ENCODE measurements around the gene MATN1.

Gene MATN1

DNA sequence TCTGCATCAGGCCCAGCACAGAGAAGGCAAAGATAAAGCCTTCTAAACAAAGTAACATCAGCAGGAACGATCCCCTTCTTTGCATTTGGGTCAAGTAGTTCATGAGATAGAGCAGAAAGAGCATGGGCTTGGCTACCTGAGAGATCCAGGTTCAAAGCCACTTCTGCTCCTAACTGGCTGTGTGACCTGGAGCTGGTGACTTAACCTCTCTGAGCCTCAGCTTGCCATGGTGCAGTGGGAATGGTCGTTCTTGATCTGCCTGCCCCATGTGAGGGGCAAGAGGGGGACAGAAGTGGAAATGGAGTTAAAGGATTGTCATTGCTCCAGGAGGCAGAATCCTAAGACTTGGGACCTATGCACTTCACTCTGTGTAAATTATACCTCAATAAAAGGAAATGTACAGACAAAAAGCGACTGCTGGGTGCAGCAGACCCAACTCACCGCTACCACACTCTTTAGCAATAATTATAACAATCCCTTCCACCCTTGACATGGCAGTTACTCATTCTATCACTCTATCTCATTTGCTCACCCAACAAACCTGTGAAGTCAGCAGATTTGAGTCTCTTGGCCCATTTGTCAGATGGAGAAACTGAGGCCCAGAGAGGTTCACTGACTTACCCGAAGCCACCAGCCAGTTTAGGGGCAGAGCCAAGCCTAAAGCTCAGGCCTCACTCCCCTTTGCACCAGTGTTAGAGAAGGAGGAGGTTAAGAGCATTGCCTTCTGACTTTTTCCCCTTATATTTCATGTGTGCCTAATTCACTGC is 1.5 kb upstream of the MATN1 start:
- no peak for DNase-seq (ENCODE audit: low spot score)
- in situ Hi-C loops (cut with MboI; ENCODE audit: low sequenced_read_pairs, unreplicated experiment): loop anchor here (10.0 to 25.0 kb wide), 2 partner anchors 190 to 1488 kb away; partner anchors contain the start of genes MECR and PTPRU
- TF ChIP-seq, protein P1, sequence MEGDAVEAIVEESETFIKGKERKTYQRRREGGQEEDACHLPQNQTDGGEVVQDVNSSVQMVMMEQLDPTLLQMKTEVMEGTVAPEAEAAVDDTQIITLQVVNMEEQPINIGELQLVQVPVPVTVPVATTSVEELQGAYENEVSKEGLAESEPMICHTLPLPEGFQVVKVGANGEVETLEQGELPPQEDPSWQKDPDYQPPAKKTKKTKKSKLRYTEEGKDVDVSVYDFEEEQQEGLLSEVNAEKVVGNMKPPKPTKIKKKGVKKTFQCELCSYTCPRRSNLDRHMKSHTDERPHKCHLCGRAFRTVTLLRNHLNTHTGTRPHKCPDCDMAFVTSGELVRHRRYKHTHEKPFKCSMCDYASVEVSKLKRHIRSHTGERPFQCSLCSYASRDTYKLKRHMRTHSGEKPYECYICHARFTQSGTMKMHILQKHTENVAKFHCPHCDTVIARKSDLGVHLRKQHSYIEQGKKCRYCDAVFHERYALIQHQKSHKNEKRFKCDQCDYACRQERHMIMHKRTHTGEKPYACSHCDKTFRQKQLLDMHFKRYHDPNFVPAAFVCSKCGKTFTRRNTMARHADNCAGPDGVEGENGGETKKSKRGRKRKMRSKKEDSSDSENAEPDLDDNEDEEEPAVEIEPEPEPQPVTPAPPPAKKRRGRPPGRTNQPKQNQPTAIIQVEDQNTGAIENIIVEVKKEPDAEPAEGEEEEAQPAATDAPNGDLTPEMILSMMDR (IDR thresholded peaks at IDR 0.05; ENCODE audit: borderline replicate concordance, control extremely low read depth, extremely low read depth, insufficient read depth, missing control alignments): no peak

GRCh38 chr1:30724175-30724574 is 790 bp upstream of the MATN1 start:
- in situ Hi-C loops (cut with MboI; ENCODE audit: low sequenced_read_pairs, unreplicated experiment): loop anchor here (10.0 to 25.0 kb wide), 2 partner anchors 191 to 1487 kb away; partner anchors contain the start of genes MECR and PTPRU
- DNase-seq (ENCODE audit: low spot score): no peak
- TF ChIP-seq, protein P1 (IDR thresholded peaks at IDR 0.05; ENCODE audit: borderline replicate concordance, control extremely low read depth, extremely low read depth, insufficient read depth, missing control alignments): no peak

DNA sequence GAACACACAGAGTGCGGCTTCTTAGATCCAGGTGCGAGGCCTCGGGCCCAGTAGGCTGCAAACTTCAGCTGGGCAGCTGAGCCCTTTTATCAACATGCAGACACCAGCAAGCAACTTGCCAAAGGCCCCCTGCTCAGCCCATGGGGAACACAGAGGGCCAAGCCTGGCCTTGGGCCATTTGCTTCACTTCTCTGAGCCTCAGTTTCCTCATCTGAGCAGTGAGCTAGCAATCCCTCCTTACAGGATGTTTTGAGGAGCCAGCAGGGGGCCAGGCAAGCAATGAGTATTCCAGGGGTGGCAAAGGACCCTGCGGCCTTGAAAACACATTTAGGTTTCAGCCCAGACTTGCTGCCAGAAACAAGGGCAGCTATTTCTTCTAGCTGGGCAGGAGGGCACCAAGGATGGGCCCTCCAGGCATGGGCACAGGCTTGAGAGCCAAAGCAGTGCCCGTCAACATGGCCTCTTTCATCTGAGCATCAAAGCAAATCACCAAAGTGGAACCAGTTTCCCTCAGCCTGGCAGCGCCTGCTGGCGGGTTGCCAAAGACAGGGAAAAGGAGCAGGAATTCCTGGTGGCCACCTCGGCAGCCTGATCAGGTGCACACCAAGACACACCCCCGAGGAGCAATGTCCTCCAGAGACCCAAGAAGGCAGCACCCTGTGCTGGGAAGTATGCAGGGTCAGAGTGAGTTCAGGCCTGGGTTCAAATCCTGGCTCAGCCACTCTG is 1.4 kb downstream of the MATN1 start:
- TF ChIP-seq, protein P1 (IDR thresholded peaks at IDR 0.05; ENCODE audit: borderline replicate concordance, control extremely low read depth, extremely low read depth, insufficient read depth, missing control alignments): no peak
- DNase-seq (ENCODE audit: low spot score): no peak
- in situ Hi-C loops (cut with MboI; ENCODE audit: low sequenced_read_pairs, unreplicated experiment): loop anchor here (10.0 to 25.0 kb wide), 2 partner anchors 193 to 1485 kb away; partner anchors contain the start of genes MECR and PTPRU

- TF ChIP-seq, protein P1 (IDR thresholded peaks at IDR 0.05; ENCODE audit: borderline replicate concordance, control extremely low read depth, extremely low read depth, insufficient read depth, missing control alignments): no peak
- in situ Hi-C loops (cut with MboI; ENCODE audit: low sequenced_read_pairs, unreplicated experiment): loop anchor here (10.0 to 25.0 kb wide), 2 partner anchors 193 to 1484 kb away; partner anchors contain the start of genes MECR and PTPRU
- DNase-seq (ENCODE audit: low spot score): no peak
Observed at GRCh38 chr1:30721341-30721793, 2.0 kb downstream of the MATN1 start.

DNA sequence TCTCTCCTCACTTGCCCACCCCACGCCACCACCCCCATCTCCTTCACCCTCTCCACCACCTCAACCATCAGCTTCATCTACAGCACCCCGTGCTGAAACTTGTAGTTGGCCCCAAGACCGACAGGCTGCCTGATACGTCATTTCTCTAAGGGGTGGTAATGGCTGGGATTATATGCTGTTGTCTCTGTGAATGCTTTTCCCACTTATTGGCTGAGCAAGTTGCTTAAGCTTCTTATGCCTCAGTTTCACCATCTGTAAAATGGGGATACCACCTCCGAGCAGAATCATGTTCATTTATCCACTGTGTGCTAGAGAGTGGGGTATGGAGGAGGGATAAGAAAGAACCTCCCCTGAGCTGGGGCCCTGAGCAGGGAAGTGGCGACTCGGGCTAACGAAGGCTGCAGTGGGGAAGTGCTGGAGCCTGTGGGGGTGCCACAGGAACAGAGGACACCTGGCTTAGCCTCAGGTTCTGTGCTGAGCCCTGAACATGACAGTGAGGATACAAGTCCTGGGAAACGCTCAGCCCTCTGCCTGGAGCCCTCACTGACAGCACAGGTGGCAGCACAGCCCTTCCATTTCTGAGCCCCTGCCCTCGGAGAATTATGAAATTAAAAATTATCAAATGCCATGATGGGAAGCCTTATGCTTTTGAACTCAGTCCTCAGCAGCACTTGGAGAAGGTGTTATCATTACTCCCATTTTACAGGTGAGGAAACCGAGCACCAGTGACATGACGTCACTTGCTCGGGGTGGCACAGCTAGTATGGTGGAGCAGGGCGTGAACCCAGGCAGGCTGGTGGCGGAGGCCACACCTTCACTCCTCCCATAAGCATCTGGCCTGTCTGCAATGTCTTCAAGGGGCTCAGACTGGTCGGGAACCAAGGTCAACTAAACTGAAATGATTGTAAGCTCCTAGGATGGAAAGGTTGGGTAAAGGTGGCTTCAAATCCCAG is 2.8 kb downstream of the MATN1 start:
- in situ Hi-C loops (cut with MboI; ENCODE audit: low sequenced_read_pairs, unreplicated experiment): loop anchor here (10.0 to 25.0 kb wide), 2 partner anchors 194 to 1483 kb away; partner anchors contain the start of genes MECR and PTPRU
- TF ChIP-seq, protein P1 (IDR thresholded peaks at IDR 0.05; ENCODE audit: borderline replicate concordance, control extremely low read depth, extremely low read depth, insufficient read depth, missing control alignments): no peak
- no peak for DNase-seq (ENCODE audit: low spot score)

Measured in GM13976 (cell line).